Measurements from ENCODE around the gene NFATC1.

Gene NFATC1

GRCh38 chr18:79459946-79460480 is 64.3 kb downstream of the NFATC1 start:
- DNase-seq, result peak; percentile 75

GRCh38 chr18:79460481-79461300 is 65.0 kb downstream of the NFATC1 start:
- DNase-seq, result no peak

DNA sequence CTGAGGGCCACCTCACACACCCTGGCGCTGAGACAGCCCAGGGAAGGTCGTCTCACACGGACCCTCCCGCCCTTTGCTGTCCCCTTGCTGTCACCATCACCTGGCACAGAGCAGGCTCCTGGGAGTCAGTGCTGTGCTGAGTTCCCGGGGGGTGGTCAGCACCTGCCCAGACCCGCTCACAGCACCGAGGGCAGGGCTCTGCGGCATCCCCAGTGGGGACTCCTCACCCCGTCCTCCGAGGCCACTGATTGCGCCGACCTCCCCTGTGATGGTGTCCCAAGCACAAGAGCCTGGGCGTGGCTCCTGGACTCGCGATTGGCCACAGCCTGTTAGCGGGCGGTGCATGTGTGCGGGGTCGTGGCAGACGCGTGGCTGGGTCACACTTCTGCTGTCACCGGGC is 65.9 kb downstream of the NFATC1 start:
- DNase-seq, result no peak

- no peak for DNase-seq
Measured at GRCh38 chr18:79463424-79463960, 67.8 kb downstream of the NFATC1 start.

DNA sequence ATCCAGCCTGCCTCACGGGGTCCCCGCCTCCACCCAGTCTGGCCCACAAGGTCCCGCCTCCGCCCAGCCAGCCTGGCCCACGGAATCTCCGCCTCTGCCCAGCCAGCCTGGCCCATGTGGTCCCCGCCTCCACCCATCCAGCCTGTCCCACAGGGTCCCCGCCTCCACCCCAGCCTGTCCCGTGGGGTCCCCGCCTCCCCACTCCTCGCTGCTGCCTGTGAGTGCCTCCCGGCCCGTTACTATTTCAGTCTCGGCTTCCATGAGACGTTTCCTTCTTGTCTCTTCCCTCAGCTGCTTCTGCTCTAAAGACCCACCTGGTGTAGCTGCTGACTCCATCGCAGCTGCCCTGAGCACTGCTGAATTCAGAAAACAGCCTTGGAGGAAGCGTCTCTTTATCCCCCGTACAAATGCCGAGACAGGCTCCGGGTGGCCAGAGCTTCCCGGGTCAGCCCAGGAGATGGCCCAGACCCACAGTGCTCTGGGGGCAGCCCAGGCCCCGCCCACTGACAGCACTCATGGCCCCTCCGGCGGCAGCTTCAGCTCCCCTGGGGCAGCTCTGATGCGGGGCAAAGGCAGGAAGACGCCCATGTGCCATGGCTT is 69.8 kb downstream of the NFATC1 start:
- peak; percentile 68 for DNase-seq

DNA sequence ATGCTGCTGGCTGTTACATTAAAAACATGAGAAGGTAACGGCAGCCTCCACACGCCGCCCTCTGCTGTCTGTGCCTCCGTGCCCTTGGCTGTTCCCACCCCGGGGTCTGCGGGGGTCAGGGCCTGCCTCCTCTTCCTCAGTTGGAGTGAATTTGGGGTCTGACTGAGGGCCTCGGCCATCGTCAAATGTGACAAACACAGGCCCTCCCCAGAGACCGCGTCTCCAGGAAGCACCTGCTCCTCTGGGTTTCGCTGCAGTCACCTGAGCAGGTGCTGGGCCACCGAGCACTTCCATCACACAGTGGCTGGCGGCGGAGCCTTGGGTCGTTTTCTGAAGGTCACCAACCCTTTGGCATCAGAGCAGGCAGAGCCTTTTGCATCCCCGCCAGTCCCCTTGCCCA is 70.9 kb downstream of the NFATC1 start:
- DNase-seq, result no peak

GRCh38 chr18:79467126-79467525 is 71.4 kb downstream of the NFATC1 start:
- no peak for DNase-seq

DNA sequence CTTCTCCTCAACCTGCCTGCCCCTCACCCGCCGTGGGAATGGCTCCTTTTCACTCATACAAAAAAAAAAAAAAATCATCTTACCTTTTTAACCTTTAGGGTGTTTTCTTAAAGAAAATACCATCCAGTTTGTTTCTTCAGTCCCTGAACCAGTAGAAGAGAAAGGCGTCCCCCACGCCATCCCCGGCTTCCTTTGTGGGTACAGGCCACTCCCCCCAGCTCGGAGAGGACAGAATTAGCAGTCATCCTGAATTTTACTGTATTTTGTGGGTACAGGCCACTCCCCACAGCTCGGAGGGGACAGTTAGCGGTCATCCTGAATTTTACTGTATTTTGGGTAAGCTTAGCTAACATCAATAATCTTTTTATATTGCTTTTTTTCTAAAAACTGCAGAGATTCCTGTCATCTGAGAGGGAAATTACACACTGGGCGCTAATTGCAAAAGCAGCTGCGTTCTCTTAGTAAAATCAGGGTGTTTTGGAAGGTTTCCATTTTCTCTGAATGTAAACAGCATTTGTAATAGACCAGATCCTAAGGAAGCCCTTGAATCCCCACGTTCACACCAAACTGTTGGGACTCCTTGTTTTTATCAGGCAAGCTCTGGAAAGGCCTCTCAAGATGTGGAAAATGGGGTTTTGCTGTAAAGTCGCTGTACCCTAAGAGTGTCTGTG is 72.5 kb downstream of the NFATC1 start:
- peak; percentile 26 for DNase-seq

- DNase-seq, result no peak
Measured at GRCh38 chr18:79469309-79469708, 73.6 kb downstream of the NFATC1 start.

DNA sequence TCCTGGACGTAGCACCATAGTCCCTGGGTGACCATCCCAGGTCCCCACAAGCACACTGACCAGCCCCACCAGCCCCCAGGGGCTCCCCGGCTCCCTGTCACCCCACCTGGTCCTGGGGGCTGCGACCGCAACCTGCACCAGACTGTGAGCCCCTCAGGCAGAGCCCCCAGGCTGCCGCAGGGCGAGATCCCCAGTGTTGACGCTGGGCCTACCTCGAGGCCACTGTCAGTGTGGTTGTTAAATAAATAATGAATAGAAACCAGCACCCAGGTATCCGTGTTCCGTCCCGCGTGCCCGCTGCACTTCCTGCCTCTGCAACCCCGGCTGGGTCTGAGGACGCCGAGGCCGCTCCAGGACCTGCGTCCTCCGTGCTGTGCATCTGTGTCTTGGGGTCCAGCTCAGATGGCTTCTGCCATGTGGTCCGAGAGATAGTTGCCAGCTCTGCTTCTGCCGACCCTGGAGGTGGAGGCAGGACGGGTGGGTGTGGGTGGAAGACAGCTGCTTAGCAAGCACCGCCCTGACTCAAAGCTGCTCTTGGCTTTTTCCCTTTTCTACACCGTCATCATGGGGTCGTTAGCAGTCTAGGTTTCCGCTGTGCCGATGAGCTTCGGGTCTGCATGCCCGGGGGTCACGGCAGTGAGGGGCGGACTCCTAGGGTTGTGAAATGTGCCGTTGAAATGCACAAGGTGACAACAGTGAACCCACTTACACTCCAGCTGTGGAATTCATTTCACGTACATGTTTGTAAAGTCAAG is 74.2 kb downstream of the NFATC1 start:
- DNase-seq, result no peak

- no peak for DNase-seq
Measured at GRCh38 chr18:79470547-79470946, 74.8 kb downstream of the NFATC1 start.

- no peak for DNase-seq
Measured at GRCh38 chr18:79471046-79471445, 75.3 kb downstream of the NFATC1 start.

- DNase-seq, result no peak
Measured at GRCh38 chr18:79471597-79471996, 75.9 kb downstream of the NFATC1 start.

DNA sequence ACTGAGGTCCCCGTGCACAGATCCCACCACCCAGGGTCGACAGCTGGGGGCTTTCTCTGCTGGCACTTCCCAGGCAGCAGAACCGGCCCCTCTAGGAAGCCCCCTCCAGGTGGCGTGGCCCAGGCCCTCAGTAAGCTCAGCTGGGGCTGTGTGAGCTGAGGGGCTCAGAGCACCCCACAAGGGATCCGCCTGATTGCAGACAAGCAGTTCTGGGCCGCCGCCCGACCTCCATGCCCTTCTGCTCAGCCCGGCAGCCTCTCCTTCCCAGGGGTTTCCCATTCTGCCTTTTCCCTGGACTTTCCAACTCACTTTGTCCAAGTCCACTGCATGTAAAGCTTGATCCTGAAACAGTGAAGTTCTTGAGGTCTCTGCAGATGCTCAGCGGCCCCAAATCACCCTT is 76.4 kb downstream of the NFATC1 start:
- DNase-seq, result no peak

- DNase-seq, result no peak
Measured at GRCh38 chr18:79472946-79473345, 77.2 kb downstream of the NFATC1 start.

GRCh38 chr18:79476031-79476917 is 80.5 kb downstream of the NFATC1 start:
- no peak for DNase-seq

- no peak for DNase-seq
Measured at GRCh38 chr18:79476918-79477571, 81.3 kb downstream of the NFATC1 start.

DNA sequence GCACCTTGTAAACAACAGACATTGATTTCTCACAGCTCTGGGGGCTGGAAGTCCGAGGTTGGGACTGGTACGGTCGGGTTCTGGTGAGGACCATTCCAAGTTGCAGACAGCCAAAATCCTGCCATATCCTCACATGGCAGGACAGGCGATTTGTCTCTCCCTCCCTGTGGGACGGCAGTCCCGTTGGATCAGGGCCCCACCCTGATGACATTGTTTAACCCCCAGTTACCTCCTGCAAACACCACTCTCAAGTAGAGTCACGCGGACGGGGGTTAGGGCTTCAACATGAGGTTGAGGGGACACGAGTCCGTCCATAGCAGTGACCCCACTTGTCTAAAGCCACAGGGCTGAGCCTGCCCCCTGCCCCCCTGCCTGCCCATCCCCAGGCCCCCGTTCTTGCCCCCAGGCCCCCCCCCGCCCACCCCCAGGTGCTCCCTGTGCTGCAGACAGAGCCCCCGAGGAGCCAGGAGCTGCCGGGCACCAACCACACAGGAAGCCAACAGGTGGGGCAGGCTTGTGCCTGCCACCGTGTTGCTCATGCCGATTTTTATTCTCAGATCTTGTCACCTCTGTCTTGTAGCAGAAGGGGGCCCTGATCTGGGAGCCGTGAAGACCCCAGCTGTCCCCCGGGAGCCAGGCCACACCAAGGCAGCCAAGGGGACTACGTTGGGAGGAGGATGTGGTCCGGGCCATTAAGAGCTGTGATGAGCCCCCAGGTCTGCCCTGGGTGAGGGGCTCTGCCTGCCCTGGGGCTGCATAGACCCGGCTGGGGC is 82.2 kb downstream of the NFATC1 start:
- DNase-seq, result no peak

DNA sequence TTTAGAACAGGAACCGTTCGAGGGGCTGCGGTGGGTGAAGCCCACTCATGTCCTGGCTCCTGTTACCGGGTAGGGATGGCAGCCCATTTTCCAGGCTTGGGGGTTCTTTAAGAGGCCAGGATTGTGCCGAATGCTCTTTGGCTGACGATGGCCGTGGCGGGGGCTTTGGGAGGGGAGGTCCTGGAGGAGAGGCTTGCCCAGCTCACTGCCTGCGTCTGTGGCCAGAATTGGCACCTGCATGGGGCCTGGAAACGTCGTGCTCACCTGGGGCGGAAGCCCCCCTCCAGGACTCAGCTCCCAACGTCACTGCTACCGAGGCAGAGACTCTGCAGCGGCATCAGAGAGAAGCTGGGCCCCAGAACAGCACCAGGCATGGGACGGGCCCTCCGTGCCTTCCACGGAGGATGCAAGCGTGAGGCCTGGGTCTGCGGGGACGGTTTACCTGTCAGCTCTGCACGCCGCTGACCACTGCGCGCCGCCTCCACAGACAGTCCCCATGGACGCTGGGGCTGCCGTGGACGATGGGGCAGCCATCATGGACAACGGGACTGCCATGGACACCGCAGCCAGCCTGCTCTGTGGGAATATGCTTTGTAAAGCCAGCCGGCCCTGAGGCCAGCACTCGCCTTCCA is 82.9 kb downstream of the NFATC1 start:
- DNase-seq, result no peak

All from hematopoietic multipotent progenitor cell treated with erythropoietin and hydrocortisone succinate and interleukin-3 and kit ligand, for 6 days (in vitro differentiated cells).